Endodermal cell (in vitro differentiated cells): ENCODE measurements around the gene CEACAM4. TPM values are rescaled to one million over a fixed set of nuclear protein-coding genes. Genes with fewer than 3 reads are reported as not detected.
A peak's percentile ranks its signal among the peaks of the same experiment; 100 is the strongest.

Source experiments
- DNase-seq: peaks from one replicate; pipeline ENCODE4 v3.0.0-alpha.2; 2017
- H3K27ac ChIP-seq: 2 replicates; pipeline ENCODE4 v1.5.1; 2013; ENCODE audit warnings: mild to moderate bottlenecking, low read depth, low read length, moderate library complexity
- H3K27me3 ChIP-seq: 2 replicates; pipeline ENCODE4 v1.6.1; 2013; ENCODE audit warnings: mild to moderate bottlenecking, low read length, moderate library complexity; ENCODE audit not compliant: insufficient read depth, control insufficient read depth, poor library complexity, severe bottlenecking
- H3K36me3 ChIP-seq: 2 replicates; pipeline ENCODE4 v1.7.0; 2013; ENCODE audit warnings: mild to moderate bottlenecking, low read length, moderate library complexity; ENCODE audit not compliant: control insufficient read depth, insufficient read depth
- H3K4me1 ChIP-seq: one replicate; pipeline ENCODE4 v1.7.0; 2013; ENCODE audit warnings: low read length; ENCODE audit not compliant: control insufficient read depth, insufficient read depth
- H3K4me3 ChIP-seq: 2 replicates; pipeline ENCODE4 v1.5.1; 2013; ENCODE audit warnings: mild to moderate bottlenecking, low read length, moderate library complexity
- H3K9ac ChIP-seq: 2 replicates; pipeline ENCODE4 v1.6.1; 2013; ENCODE audit warnings: mild to moderate bottlenecking, low read length, moderate library complexity; ENCODE audit not compliant: poor library complexity, severe bottlenecking; ENCODE audit errors: extremely low read depth
- H3K9me3 ChIP-seq: 2 replicates; pipeline ENCODE4 v1.6.1; 2013; ENCODE audit warnings: mild to moderate bottlenecking, low read length, moderate library complexity; ENCODE audit not compliant: control insufficient read depth
- H3K27ac Mint-ChIP-seq: 2 replicates; pipeline ENCODE4 v1.8.0; 2020; ENCODE audit warnings: mixed read lengths
- H3K27me3 Mint-ChIP-seq: 2 replicates; pipeline ENCODE4 v1.8.0; 2021; ENCODE audit warnings: mild to moderate bottlenecking, mixed read lengths; ENCODE audit not compliant: insufficient read depth
- H3K36me3 Mint-ChIP-seq: 2 replicates; pipeline ENCODE4 v1.8.0; 2020; ENCODE audit warnings: low read depth, mixed read lengths
- H3K4me1 Mint-ChIP-seq: 2 replicates; pipeline ENCODE4 v1.8.0; 2020; ENCODE audit warnings: mixed read lengths
- H3K4me3 Mint-ChIP-seq: 2 replicates; pipeline ENCODE4 v1.8.0; 2020; ENCODE audit warnings: mild to moderate bottlenecking, moderate library complexity, mixed read lengths
- H3K9me3 Mint-ChIP-seq: 2 replicates; pipeline ENCODE4 v1.8.0; 2020; ENCODE audit warnings: mild to moderate bottlenecking, mixed read lengths
- CTCF ChIP-seq: fragments of 200-600 bp; sonication (generic); conservative IDR thresholded peaks from 2 replicates; pipeline ENCODE4 v1.5.0; 2021; ENCODE audit warnings: antibody characterized with exemption, mild to moderate bottlenecking
- WGBS, 2 experiments: methylation state at CpG; one replicate each; pipeline versions ENCODE4 v1.1.5 to v1.1.7; 2013; ENCODE audit warnings: missing lambda C conversion rate in 2 of 2, mixed read lengths in 1 of 2; ENCODE audit not compliant: insufficient coverage in 1 of 2, insufficient read length in 1 of 2; 5-methylcytosine and 5-hydroxymethylcytosine counted together
- total RNA-seq, 2 donors: library from RNA; stranded (reverse); fragmentation: NEBNext Ultra II Directional in 1 of 2; extraction: Animal tissue kit (Norgen Biotek cat#: 25700) in 1 of 2; gene quantifications; 2 replicates in 1 of 2; 3 replicates in 1 of 2; pipeline ENCODE4 v1.2.1, GENCODE V29; 2021

Gene CEACAM4
- total RNA-seq, 2 donors from 2014 or later = not detected

DNA sequence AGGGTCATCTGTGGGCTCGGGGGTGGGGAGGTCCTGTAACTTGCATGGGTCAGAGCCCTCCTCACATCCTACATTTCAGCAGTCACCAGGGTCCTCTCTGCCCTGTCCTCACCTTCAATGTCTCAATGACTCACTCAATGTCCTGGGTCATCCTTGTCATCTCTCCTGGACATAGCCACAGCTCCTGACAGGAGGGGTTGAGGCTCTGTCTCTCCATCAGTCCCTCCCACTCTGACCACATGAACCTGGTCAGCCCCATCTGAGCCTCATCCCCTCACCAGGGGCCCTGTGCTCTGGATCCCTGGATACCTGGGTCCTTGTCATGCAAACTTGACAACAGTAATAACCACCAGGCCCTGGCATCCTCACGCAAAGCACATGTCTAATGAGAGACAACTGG, 37.5 kb downstream of the CEACAM4 start:
- no peak overlapping the region for H3K27ac Mint-ChIP-seq
- H3K36me3 ChIP-seq = no peaks in the 10 kb centered on the region
- no peaks in the 10 kb centered on the region for H3K27me3 ChIP-seq
- H3K9me3 ChIP-seq = no peaks in the 10 kb centered on the region
- H3K36me3 Mint-ChIP-seq = no peaks in the 10 kb centered on the region
- no peak overlapping the region for H3K27ac ChIP-seq
- DNase-seq = no peak
- TF ChIP-seq CTCF = no peak
- 70 to 72% methylated on average over 2 of the region's 2 CpGs for WGBS, 2 experiments
- peaks cover 70% of the 10 kb centered on the region for H3K9me3 Mint-ChIP-seq
- H3K27me3 Mint-ChIP-seq = peaks cover 2% of the 10 kb centered on the region
- H3K4me3 Mint-ChIP-seq = no peak overlapping the region
- H3K4me3 ChIP-seq = no peak overlapping the region
- H3K4me1 Mint-ChIP-seq = no peaks in the 10 kb centered on the region
- no peaks in the 10 kb centered on the region for H3K4me1 ChIP-seq
- no peak overlapping the region for H3K9ac ChIP-seq

GRCh38 chr19:41588497-41589209, 38.2 kb downstream of the CEACAM4 start:
- Histone ChIP-seq H3K9me3 (no peaks in the 10 kb centered on the region), H3K4me1 (no peaks in the 10 kb centered on the region), H3K4me3 (no peak overlapping the region), H3K9ac (no peak overlapping the region), H3K27me3 (no peaks in the 10 kb centered on the region), H3K36me3 (no peaks in the 10 kb centered on the region), H3K27ac (no peak overlapping the region)
- H3K27me3 Mint-ChIP-seq = peaks cover 2% of the 10 kb centered on the region
- TF ChIP-seq CTCF = no peak
- no peak overlapping the region for H3K4me3 Mint-ChIP-seq
- DNase-seq = peak; percentile 81
- peaks cover 78% of the 10 kb centered on the region for H3K9me3 Mint-ChIP-seq
- no peaks in the 10 kb centered on the region for H3K36me3 Mint-ChIP-seq
- H3K4me1 Mint-ChIP-seq = no peaks in the 10 kb centered on the region
- H3K27ac Mint-ChIP-seq = no peak overlapping the region
- 36 to 44% methylated on average over 4 to 6 of the region's 6 CpGs for WGBS, 2 experiments

DNA sequence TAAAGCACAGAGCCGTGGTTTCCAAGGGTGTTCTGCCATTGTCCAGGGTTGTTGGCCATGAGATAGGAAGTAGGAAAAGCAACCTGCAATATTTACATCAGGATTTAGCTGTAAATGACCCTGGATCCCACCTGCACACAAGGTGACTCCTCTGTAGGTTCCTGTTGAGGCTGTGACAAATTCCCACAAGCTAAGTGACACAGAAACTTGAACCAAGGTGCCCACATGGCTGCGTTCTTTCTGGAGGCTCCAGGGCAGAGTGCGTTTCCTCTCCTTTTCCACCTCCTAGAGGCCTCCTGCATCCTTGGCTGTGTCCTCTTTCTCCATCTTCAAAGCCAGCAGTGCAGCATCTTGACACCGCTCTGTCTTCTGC, 39.0 kb downstream of the CEACAM4 start:
- Histone ChIP-seq H3K9ac (no peak overlapping the region), H3K27me3 (no peaks in the 10 kb centered on the region), H3K27ac (no peak overlapping the region), H3K36me3 (no peaks in the 10 kb centered on the region), H3K9me3 (no peaks in the 10 kb centered on the region), H3K4me1 (no peaks in the 10 kb centered on the region), H3K4me3 (no peak overlapping the region)
- Mint-ChIP-seq H3K4me1 (no peaks in the 10 kb centered on the region), H3K27me3 (peaks cover 2% of the 10 kb centered on the region), H3K27ac (no peak overlapping the region), H3K4me3 (no peak overlapping the region), H3K9me3 (peaks cover 86% of the 10 kb centered on the region), H3K36me3 (no peaks in the 10 kb centered on the region)
- DNase-seq = no peak
- WGBS, 2 experiments = 61 to 68% methylated on average over 2 to 4 of the region's 4 CpGs
- TF ChIP-seq CTCF = no peak
